Left ventricle myocardium inferior (tissue), 1 donor: ENCODE data around the gene KIFC3. TPM values are rescaled to one million over a fixed set of nuclear protein-coding genes. Genes with fewer than 3 reads are reported as not detected.
A peak's percentile ranks its signal among the peaks of the same experiment; 100 is the strongest.
"Not testable (repeated sequence)": the region's sequence is repeated elsewhere in the genome, so short reads cannot be mapped to it uniquely, and the experiment has no call there.

Experiments
- DNase-seq: peaks from one replicate; pipeline ENCODE4 v3.0.0-alpha.2; 2020
- H3K27ac ChIP-seq: fragments of 200-600 bp; replicated peaks from 2 replicates; pipeline ENCODE4 v1.8.0; 2021
- H3K27me3 ChIP-seq: fragments of 200-600 bp; 2 replicates; pipeline ENCODE4 v1.8.0; 2021; ENCODE audit warnings: low read depth
- H3K36me3 ChIP-seq: fragments of 200-600 bp; 2 replicates; pipeline ENCODE4 v1.8.0; 2021
- H3K4me1 ChIP-seq: fragments of 200-600 bp; 2 replicates; pipeline ENCODE4 v1.8.0; 2021
- H3K4me3 ChIP-seq: fragments of 200-600 bp; 2 replicates; pipeline ENCODE4 v1.8.0; 2021; ENCODE audit warnings: mild to moderate bottlenecking, moderate library complexity
- H3K9me3 ChIP-seq: fragments of 200-600 bp; replicated peaks from 2 replicates; pipeline ENCODE4 v1.8.0; 2021
- intact Hi-C: fragments of 100-400 bp; cut with micrococcal nuclease; formaldehyde crosslinking; loops from one replicate; pipeline ENCODE4 v1.11.0; 2022
- total RNA-seq: library from RNA; stranded (reverse); fragmentation: NEBNext Ultra II Directional; extraction: Animal tissue kit (Norgen Biotek cat#: 25700); gene quantifications from one replicate; pipeline ENCODE4 v1.2.1, GENCODE V29; 2021
- TF ChIP-seq, protein P1 (sequence below): fragments of 200-600 bp; IDR thresholded peaks from 2 replicates; pipeline ENCODE4 v1.8.0; 2021; ENCODE audit warnings: antibody characterized with exemption, mild to moderate bottlenecking, borderline replicate concordance
- donor health status: DM: no; HTN: yes; CAD: no; lungs with severe emphysema.

Gene KIFC3
- total RNA-seq, 1 donor from 2014 or later: 63.5 TPM

DNA sequence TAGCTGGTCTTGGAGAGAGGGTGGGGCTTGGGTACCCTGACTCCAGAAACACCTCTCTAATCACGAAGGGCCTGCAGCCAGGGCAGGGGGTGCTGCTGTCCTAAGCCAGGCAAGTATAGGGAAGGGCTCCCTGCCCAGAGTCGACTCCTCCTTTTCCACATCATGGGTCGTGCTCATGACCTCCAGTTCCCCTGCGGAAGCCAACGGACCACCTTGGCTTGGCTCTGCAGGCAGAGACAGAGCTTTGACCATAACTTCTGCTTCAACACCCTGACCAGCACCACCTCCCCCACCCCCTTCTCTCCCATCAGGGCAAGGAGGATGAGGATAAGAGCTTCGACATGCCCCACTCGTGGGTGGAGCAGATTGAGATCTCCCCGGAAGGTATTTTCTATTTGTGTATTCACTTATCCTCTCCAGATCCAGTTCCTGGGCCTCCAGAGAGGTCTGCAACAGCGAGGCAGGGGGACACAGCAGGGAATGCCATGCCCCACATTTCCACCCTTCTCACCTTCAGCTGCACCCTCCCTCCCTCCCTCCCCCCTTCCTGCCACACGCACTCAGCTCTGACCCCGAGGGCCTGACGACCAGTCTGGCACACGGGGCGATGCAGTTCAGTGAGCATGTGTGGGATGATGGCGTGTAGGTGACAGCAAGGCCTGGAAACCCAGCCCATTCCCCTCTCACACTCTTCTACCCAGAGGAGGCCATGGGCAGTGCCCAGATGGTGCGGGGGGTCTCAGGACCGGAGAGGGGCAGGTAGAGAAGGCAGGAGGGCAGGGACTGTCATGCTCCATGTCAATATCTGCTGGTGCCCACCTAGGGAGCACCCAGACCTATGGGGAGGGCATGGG, 80.7 kb downstream of the KIFC3 start:
- Histone ChIP-seq H3K36me3 (no peaks in the 10 kb centered on the region), H3K9me3 (no peaks in the 10 kb centered on the region), H3K4me1 (no peaks in the 10 kb centered on the region), H3K27me3 (peaks cover 6% of the 10 kb centered on the region), H3K4me3 (no peak overlapping the region), H3K27ac (no peak overlapping the region)
- TF ChIP-seq, protein P1, sequence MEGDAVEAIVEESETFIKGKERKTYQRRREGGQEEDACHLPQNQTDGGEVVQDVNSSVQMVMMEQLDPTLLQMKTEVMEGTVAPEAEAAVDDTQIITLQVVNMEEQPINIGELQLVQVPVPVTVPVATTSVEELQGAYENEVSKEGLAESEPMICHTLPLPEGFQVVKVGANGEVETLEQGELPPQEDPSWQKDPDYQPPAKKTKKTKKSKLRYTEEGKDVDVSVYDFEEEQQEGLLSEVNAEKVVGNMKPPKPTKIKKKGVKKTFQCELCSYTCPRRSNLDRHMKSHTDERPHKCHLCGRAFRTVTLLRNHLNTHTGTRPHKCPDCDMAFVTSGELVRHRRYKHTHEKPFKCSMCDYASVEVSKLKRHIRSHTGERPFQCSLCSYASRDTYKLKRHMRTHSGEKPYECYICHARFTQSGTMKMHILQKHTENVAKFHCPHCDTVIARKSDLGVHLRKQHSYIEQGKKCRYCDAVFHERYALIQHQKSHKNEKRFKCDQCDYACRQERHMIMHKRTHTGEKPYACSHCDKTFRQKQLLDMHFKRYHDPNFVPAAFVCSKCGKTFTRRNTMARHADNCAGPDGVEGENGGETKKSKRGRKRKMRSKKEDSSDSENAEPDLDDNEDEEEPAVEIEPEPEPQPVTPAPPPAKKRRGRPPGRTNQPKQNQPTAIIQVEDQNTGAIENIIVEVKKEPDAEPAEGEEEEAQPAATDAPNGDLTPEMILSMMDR: no peak
- no peak for DNase-seq
- intact Hi-C loops: no loop called here

DNA sequence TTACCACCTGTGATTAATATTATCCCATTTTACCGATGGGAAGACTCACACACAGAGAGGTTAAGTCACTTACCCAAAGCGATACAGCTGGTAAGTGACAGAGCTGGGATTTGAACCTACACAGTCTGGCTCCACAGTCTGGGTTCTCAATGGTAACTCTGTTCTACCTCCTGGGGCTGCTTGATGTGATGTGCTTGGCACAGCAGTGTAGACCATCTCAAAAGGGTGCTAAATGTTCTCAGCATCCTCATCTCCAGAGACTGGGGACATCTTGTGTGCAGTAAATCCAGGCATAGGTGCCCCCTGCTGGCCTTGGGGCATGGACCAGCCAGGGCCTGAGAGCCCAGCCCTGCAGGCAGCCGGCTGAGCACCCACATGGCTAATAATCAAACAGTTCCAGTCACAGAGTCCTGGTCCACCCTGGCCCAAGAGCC, 82.1 kb downstream of the KIFC3 start:
- TF ChIP-seq, protein P1: peak; percentile 69
- intact Hi-C loops: no loop called here
- no peaks in the 10 kb centered on the region for H3K9me3 ChIP-seq
- DNase-seq: no peak
- H3K4me1 ChIP-seq: no peaks in the 10 kb centered on the region
- H3K27ac ChIP-seq: no peak overlapping the region
- no peaks in the 10 kb centered on the region for H3K36me3 ChIP-seq
- no peak overlapping the region for H3K4me3 ChIP-seq
- H3K27me3 ChIP-seq: peaks cover 8% of the 10 kb centered on the region

DNA sequence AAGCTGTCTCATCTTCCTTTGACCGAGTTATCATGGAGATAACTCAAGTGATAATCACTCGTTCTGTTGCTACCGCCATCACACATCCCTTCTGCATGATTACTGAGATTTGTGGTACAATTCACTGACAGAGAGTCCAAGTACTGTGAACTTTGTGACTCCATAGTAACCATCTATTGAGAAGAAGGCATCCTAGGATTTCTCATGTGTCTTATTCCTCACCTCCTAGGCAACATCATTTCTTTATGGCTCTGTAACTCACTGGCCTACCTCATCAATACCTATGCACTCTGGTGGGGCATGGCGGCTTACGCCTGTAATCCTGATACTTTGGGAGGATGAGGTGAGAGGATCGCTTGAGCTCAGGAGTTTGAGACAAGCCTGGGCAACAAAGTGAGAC, 88.2 kb downstream of the KIFC3 start:
- no peaks in the 10 kb centered on the region for H3K9me3 ChIP-seq
- DNase-seq: no peak
- no peaks in the 10 kb centered on the region for H3K36me3 ChIP-seq
- TF ChIP-seq, protein P1: no peak
- no peak overlapping the region for H3K27ac ChIP-seq
- no peaks in the 10 kb centered on the region for H3K4me1 ChIP-seq
- no peak overlapping the region for H3K4me3 ChIP-seq
- H3K27me3 ChIP-seq: peaks cover 8% of the 10 kb centered on the region
- intact Hi-C loops: loop anchor here (10.0 kb wide), 1 partner anchor 119 kb away; no protein-coding TSS in a partner anchor

DNA sequence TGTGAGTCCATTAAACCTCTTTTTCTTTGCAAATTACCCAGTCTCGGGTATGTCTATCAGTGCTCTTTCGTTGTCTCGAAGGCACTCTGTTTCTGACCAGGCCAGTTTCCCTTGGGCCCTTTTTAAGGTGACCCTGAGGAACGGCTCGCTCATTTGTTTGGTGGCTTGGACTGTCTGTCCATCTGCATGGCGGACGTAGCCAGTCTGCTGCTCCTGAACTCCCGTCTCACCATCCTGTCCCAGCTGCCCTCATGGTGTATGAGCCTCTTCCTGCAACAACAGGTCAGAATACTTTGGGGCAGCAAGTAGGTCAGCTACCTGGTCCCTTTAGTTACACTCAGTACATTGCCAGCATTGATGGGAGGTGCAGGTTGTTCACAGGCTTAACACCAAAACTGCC, 88.7 kb downstream of the KIFC3 start:
- TF ChIP-seq, protein P1: no peak
- Histone ChIP-seq H3K27me3 (peaks cover 8% of the 10 kb centered on the region), H3K4me3 (no peak overlapping the region), H3K9me3 (no peaks in the 10 kb centered on the region), H3K4me1 (no peaks in the 10 kb centered on the region), H3K36me3 (no peaks in the 10 kb centered on the region), H3K27ac (no peak overlapping the region)
- DNase-seq: no peak
- intact Hi-C loops: loop anchor here (10.0 kb wide), 1 partner anchor 119 kb away; no protein-coding TSS in a partner anchor

DNA sequence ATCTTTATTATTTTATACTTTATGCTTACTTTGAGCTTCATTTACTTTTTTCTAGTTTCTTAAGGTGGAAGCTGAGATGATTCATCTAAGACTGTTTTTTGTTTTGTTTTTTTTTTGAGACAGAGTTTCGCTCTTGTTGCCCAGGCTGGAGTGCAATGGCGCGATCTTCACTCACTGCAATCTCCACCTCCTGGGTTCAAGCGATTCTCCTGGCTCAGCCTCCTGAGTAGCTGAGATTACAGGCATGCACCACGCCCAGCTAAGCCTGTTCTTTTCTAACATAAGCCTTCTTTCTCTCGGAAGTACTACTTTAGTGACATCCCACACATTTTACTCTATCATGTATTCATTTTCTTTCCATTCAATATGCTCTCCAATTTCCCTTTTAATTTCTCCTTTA, 89.7 kb downstream of the KIFC3 start:
- H3K36me3 ChIP-seq, DNase-seq, H3K27ac ChIP-seq, H3K4me1 ChIP-seq, H3K9me3 ChIP-seq, H3K27me3 ChIP-seq, H3K4me3 ChIP-seq: not testable (repeated sequence)
- intact Hi-C loops: loop anchor here (10.0 kb wide), 1 partner anchor 118 kb away; no protein-coding TSS in a partner anchor

DNA sequence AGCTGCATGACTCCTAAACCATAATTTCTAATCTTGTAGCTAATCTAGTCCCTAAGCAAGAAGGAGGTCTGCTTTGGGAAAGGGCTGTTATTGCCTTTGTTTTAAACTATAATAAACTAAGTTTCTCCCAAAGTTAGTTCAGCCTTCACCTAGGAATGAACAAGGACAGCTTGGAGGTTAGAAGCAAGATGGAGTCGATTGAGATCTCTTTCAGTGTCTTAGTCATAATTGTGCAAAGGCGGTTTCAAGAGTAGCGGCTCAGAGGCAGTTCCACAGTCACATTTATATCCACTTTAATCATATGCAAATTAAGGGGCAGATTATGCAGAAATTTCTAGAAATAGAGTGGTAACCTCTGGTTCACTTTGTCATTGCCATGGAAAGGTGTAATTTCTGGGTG, 90.3 kb downstream of the KIFC3 start:
- no peak for DNase-seq
- no peaks in the 10 kb centered on the region for H3K36me3 ChIP-seq
- H3K4me1 ChIP-seq: no peaks in the 10 kb centered on the region
- H3K27ac ChIP-seq: no peak overlapping the region
- H3K4me3 ChIP-seq: no peak overlapping the region
- intact Hi-C loops: loop anchor here (10.0 kb wide), 1 partner anchor 117 kb away; no protein-coding TSS in a partner anchor
- H3K9me3 ChIP-seq: no peaks in the 10 kb centered on the region
- peaks cover 8% of the 10 kb centered on the region for H3K27me3 ChIP-seq
- TF ChIP-seq, protein P1: no peak
